Epithelial cell of proximal tubule (primary cell): ENCODE measurements around the gene NMBR. TPM values are rescaled to one million over a fixed set of nuclear protein-coding genes. Genes with fewer than 3 reads are reported as not detected.
"Not testable (repeated sequence)": the region's sequence is repeated elsewhere in the genome, so short reads cannot be mapped to it uniquely, and the experiment has no call there.

Source experiments
- DNase-seq: peaks from one replicate; pipeline ENCODE4 v3.0.0-alpha.2; 2011; ENCODE audit warnings: low read depth
- H3K4me3 ChIP-seq: 2 replicates; pipeline ENCODE4 v1.5.1; 2011; ENCODE audit warnings: low read depth, mild to moderate bottlenecking, low read length
- total RNA-seq: library from RNA; depleted of rRNA; stranded (reverse); fragments of >200 nt; gene quantifications from 2 replicates; pipeline ENCODE4 v1.2.3, GENCODE V29; 2015
- TF ChIP-seq, protein P1 (sequence below): conservative IDR thresholded peaks from 2 replicates; pipeline ENCODE4 v1.5.1; 2012; ENCODE audit warnings: low read depth, mild to moderate bottlenecking, low read length

Gene NMBR
- total RNA-seq, 1 donor from 2014 or later, result not detected

DNA sequence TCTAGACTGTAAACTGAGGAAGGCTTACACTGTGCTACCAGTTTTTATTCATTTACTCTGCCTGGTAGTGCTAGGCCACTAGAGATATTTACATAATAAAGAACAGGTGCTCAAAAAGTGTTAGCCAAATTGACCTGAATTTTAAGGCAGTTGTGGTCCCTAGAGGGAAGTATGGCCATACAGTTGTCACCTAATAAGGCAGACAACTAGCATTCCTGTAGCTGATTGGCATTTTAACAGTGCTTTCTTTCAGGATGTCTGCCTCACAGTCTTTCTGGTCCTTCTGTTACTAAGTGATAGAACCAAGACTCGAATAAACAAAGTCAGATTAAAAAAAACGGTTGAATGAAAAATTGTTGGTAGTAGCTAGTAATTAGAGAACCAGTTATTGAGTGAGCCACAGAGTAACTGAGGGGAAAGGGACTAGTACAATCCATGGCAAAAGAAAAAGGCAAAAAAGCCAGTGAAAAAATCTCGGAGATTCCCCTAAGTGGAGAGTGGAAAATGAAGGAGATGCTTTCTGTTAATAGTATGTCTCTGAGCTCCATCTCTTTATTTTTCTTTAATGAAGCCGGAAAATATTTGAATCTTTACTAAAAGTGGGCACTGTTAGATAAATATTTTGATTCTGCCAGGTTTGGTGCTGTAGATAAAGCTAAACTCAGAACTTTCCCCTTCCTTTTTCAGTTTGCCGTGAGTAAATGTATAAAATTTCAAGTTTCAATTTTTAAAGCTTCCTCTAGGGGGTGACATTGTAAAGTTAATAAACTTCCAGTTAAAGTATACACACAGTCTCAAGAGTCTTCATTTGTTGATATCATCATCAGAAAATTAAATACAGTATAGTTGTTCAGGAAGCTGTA is 9.2 kb upstream of the NMBR start:
- H3K4me3 ChIP-seq, result peak overlapping the region; percentile 30
- TF ChIP-seq, protein P1, sequence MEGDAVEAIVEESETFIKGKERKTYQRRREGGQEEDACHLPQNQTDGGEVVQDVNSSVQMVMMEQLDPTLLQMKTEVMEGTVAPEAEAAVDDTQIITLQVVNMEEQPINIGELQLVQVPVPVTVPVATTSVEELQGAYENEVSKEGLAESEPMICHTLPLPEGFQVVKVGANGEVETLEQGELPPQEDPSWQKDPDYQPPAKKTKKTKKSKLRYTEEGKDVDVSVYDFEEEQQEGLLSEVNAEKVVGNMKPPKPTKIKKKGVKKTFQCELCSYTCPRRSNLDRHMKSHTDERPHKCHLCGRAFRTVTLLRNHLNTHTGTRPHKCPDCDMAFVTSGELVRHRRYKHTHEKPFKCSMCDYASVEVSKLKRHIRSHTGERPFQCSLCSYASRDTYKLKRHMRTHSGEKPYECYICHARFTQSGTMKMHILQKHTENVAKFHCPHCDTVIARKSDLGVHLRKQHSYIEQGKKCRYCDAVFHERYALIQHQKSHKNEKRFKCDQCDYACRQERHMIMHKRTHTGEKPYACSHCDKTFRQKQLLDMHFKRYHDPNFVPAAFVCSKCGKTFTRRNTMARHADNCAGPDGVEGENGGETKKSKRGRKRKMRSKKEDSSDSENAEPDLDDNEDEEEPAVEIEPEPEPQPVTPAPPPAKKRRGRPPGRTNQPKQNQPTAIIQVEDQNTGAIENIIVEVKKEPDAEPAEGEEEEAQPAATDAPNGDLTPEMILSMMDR, result peak; percentile 42
- DNase-seq, result no peak

DNA sequence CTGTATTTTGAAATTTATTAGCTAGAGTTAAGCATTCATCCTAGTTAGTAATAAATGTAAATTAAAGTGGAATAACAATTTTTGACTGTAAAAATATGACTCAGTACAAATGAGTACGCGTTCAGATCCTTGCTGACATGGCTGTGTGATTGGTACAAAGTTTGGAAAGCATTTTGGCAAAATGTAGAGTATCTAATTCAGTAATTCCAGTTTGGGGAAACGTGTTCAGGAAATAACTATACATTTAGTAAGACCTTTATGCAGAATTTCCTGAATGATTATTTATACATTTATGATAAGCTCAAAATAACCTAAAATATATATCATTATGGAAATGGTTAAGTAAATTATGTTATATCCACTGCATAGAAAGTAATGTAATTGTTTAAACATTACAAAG is 8.2 kb upstream of the NMBR start:
- TF ChIP-seq, protein P1, result no peak
- no peak for DNase-seq
- no peak overlapping the region for H3K4me3 ChIP-seq

DNA sequence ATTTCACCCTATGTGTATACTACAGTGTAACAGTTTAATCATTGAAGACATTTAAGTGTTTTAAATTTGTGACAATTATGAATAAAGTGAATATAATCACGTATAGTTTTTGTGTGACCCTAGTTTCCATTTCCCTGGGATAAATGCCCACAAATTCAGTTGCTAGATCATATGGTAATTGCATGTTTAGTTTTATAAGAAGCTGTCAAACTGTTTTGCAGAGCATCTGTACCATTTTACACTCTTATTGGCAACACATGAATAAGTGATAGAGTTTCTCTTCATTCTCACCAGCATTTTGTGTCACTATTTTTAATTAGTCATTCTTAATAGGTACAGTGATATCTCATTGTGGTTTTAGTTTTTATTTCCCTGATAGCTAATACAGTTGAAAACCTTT is 7.4 kb upstream of the NMBR start:
- no peak overlapping the region for H3K4me3 ChIP-seq
- TF ChIP-seq, protein P1, result no peak
- DNase-seq, result no peak

DNA sequence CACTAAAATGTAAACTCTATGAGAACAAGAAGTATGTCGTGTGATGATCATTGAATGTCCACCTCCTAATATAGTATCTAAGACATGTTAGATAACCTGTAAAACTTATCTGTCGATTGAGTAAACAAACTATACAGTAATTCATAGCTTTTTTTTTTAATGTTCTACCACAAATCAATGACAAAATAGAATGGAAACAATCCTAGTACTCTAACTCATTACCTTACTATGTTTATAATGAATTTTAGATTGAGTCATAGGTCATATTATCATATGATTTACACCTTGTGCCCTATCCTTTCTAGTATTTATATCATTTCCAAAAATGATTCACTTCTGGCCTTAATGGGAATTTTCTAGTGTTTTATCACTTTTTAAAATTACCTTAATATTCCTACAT is 6.3 kb upstream of the NMBR start:
- no peak overlapping the region for H3K4me3 ChIP-seq
- TF ChIP-seq, protein P1, result no peak
- no peak for DNase-seq

DNA sequence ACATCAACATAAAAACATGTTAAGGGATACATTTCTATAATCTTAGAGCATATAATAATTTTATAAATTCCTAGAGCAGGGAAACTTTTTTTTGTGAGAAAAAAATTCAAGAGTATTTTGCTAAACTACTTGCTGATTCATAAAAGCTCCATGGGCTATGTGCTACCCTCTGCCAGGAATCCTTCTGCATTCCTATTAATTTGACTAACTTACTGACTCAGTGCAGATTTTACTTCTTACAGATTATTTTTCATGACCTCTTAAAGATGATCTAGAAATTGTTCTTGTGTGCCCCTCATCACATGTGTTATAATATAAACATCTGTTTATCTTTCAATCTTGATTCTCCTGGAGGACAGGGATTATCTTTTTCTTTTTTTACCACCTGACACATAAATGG is 5.8 kb upstream of the NMBR start:
- TF ChIP-seq, protein P1, result no peak
- no peak for DNase-seq
- H3K4me3 ChIP-seq, result no peak overlapping the region

DNA sequence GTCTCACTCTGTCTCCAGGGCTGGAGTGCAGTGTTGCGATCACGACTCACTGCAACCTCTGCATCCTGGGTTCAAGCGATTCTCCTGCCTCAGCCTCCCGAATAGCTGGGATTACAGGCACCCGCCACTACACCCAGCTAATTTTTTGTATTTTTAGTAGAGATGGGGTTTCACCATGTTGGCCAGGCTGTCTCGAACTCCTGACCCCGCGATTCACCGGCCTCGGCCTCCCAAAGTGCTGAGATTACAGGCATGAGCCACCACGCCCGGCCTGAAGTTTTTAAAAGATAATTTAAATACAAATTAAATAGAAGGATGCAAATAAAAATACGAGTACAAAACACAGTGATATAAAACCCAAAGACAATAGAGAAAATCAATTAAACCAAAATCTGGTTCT is 5.4 kb downstream of the NMBR start:
- not testable (repeated sequence) for DNase-seq, H3K4me3 ChIP-seq

DNA sequence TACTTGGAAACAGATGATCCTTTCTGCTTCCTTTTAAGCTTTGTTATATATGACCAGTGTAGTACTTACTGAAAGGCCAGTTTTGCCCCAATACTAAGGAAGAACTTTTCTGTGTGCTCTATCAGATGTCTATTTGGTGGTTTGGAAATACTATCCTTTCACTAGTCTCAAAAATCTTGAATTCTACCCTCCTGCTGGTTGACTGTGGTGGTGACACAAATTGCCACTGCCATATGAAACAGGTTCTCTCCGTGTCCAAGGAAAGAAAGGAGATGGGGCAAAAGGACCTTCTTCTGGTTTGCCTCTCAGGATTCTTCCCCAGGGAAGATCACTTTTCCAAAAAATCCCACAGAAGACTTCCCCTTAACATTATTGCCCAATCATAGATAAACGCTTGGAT is 8.0 kb downstream of the NMBR start:
- TF ChIP-seq, protein P1, result no peak
- no peak overlapping the region for H3K4me3 ChIP-seq
- DNase-seq, result no peak
